ENCODE data around the gene TOX3. TPM values are rescaled to one million over a fixed set of nuclear protein-coding genes. Genes with fewer than 3 reads are reported as not detected.

TOX3 gene
- total and polyA plus RNA-seq, 2 donors (not counting 1 experiment from before 2014, with no cell fraction given), result not detected

DNA sequence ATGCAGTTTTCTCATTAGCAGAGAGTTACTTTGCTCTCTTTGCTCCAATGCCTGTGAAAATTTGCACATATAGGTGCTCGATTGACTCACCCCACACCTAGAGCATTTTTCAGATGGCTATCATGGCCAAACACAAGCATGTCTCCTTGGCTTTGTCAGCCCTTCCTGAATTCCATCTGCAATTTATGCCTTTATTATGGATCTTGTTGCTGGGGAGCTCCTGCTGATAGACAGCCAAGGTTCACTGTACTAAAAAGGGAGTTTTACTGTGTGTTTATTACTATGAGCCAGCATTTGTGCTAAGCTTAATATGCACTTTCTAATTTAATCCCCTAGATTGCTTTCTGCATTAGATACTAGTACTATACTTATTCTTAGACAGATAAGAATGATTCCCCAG, 93.3 kb downstream of the TOX3 start:
- no peak overlapping the region for H3K4me3 ChIP-seq (ENCODE audit: control extremely low read depth in 1 of 5, extremely low read depth in 1 of 5, insufficient read depth in 1 of 5, low read depth in 2 of 5, low read length in 4 of 5)
- WGBS (ENCODE audit: insufficient coverage), result 100% methylated on average over 1 of the region's 1 CpG
- H2AFZ ChIP-seq (ENCODE audit: insufficient read depth, low read depth, low read length, poor library complexity, severe bottlenecking), result no peak overlapping the region
- Mint-ChIP-seq H3K9me3 (ENCODE audit: insufficient read depth) (no peaks in the 10 kb centered on the region), H3K27ac (no peak overlapping the region), H3K4me1 (no peaks in the 10 kb centered on the region), H3K4me3 (no peak overlapping the region), H3K27me3 (no peaks in the 10 kb centered on the region)
- no peaks in the 10 kb centered on the region for H4K20me1 ChIP-seq (ENCODE audit: control insufficient read depth, insufficient read depth, low read length, poor library complexity, severe bottlenecking)
- H3K9me3 ChIP-seq (ENCODE audit: control extremely low read depth in 1 of 3, control insufficient read depth in 2 of 3, insufficient read depth in 1 of 3, low read length in 2 of 3), result no peaks in the 10 kb centered on the region
- TF ChIP-seq, protein P1, sequence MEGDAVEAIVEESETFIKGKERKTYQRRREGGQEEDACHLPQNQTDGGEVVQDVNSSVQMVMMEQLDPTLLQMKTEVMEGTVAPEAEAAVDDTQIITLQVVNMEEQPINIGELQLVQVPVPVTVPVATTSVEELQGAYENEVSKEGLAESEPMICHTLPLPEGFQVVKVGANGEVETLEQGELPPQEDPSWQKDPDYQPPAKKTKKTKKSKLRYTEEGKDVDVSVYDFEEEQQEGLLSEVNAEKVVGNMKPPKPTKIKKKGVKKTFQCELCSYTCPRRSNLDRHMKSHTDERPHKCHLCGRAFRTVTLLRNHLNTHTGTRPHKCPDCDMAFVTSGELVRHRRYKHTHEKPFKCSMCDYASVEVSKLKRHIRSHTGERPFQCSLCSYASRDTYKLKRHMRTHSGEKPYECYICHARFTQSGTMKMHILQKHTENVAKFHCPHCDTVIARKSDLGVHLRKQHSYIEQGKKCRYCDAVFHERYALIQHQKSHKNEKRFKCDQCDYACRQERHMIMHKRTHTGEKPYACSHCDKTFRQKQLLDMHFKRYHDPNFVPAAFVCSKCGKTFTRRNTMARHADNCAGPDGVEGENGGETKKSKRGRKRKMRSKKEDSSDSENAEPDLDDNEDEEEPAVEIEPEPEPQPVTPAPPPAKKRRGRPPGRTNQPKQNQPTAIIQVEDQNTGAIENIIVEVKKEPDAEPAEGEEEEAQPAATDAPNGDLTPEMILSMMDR (IDR thresholded peaks at IDR 0.05), result no peak
- TF ChIP-seq EZH2 (IDR thresholded peaks at IDR 0.05; ENCODE audit: borderline replicate concordance, insufficient read depth, low read depth, low read length, poor library complexity, severe bottlenecking), result no peak
- intact Hi-C loops (cut with micrococcal nuclease), result no loop called here
- no peak overlapping the region for H3K9ac ChIP-seq (ENCODE audit: low read length)
- no peaks in the 10 kb centered on the region for H3K27me3 ChIP-seq (replicated peaks in 1 of 4; ENCODE audit: control extremely low read depth in 1 of 4, control insufficient read depth in 3 of 4, insufficient read depth in 4 of 4, low read length in 3 of 4)
- DNase-seq (no peak), ATAC-seq (ENCODE audit: low read depth) (no peak)
- no peaks in the 10 kb centered on the region for H3K79me2 ChIP-seq (ENCODE audit: control insufficient read depth, insufficient read depth, low read length)
- no peak overlapping the region for H3K27ac ChIP-seq (ENCODE audit: low read length in 2 of 2)
- no peak overlapping the region for H3K4me2 ChIP-seq (replicated peaks; ENCODE audit: low read depth, low read length, poor library complexity, severe bottlenecking)
- no peaks in the 10 kb centered on the region for H3K36me3 ChIP-seq (replicated peaks in 1 of 2; ENCODE audit: control extremely low read depth in 1 of 2, control insufficient read depth in 1 of 2, extremely low read depth in 1 of 2, insufficient read depth in 2 of 2, low read length in 1 of 2)
- ChIA-PET POLR2A (no interaction called here), CTCF (no interaction called here)
- H3K4me1 ChIP-seq (ENCODE audit: control insufficient read depth in 2 of 2, insufficient read depth in 2 of 2, low read length in 2 of 2), result no peaks in the 10 kb centered on the region

DNA sequence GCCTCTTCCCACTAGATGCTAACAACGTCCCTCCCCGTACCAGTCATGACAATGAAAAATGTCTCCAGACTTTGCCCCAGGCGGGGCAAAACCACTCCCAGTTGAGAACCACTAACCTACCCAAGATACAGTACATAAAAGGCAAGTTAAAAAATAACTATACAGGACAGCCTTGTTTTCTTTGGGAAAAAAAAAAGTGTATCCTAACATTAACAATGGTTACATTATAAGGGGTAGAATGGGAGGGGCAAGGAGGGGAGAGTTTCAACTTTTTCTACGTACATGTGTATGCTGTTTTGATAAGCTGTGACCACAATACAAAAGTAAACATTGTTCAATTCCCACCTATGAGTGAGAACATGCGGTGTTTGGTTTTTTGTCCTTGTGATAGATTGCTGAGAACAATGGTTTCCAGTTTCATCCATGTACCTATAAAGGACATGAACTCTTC, 94.9 kb downstream of the TOX3 start:
- no peaks in the 10 kb centered on the region for H3K79me2 ChIP-seq (ENCODE audit: control insufficient read depth, insufficient read depth, low read length)
- CTCF ChIA-PET, result no interaction called here
- POLR2A ChIA-PET, result no interaction called here
- H3K36me3 ChIP-seq (replicated peaks in 1 of 2; ENCODE audit: control extremely low read depth in 1 of 2, control insufficient read depth in 1 of 2, extremely low read depth in 1 of 2, insufficient read depth in 2 of 2, low read length in 1 of 2), result no peaks in the 10 kb centered on the region
- no CpG with 5 or more reads among the region's 5 CpGs for WGBS (ENCODE audit: insufficient coverage)
- H3K4me3 ChIP-seq (ENCODE audit: control extremely low read depth in 1 of 5, extremely low read depth in 1 of 5, insufficient read depth in 1 of 5, low read depth in 2 of 5, low read length in 4 of 5), result no peak overlapping the region
- intact Hi-C loops (cut with micrococcal nuclease), result no loop called here
- H3K4me1 ChIP-seq (ENCODE audit: control insufficient read depth in 2 of 2, insufficient read depth in 2 of 2, low read length in 2 of 2), result no peaks in the 10 kb centered on the region
- H4K20me1 ChIP-seq (ENCODE audit: control insufficient read depth, insufficient read depth, low read length, poor library complexity, severe bottlenecking), result no peaks in the 10 kb centered on the region
- Mint-ChIP-seq H3K27me3 (no peaks in the 10 kb centered on the region), H3K27ac (no peak overlapping the region), H3K9me3 (ENCODE audit: insufficient read depth) (no peaks in the 10 kb centered on the region), H3K4me3 (no peak overlapping the region), H3K4me1 (no peaks in the 10 kb centered on the region)
- H3K27me3 ChIP-seq (replicated peaks in 1 of 4; ENCODE audit: control extremely low read depth in 1 of 4, control insufficient read depth in 3 of 4, insufficient read depth in 4 of 4, low read length in 3 of 4), result no peaks in the 10 kb centered on the region
- no peak overlapping the region for H2AFZ ChIP-seq (ENCODE audit: insufficient read depth, low read depth, low read length, poor library complexity, severe bottlenecking)
- ATAC-seq (ENCODE audit: low read depth) (no peak), DNase-seq (no peak)
- no peak overlapping the region for H3K4me2 ChIP-seq (replicated peaks; ENCODE audit: low read depth, low read length, poor library complexity, severe bottlenecking)
- TF ChIP-seq, protein P1 (IDR thresholded peaks at IDR 0.05), result no peak
- no peak for TF ChIP-seq EZH2 (IDR thresholded peaks at IDR 0.05; ENCODE audit: borderline replicate concordance, insufficient read depth, low read depth, low read length, poor library complexity, severe bottlenecking)
- H3K9ac ChIP-seq (ENCODE audit: low read length), result no peak overlapping the region
- H3K27ac ChIP-seq (ENCODE audit: low read length in 2 of 2), result no peak overlapping the region
- H3K9me3 ChIP-seq (ENCODE audit: control extremely low read depth in 1 of 3, control insufficient read depth in 2 of 3, insufficient read depth in 1 of 3, low read length in 2 of 3), result no peaks in the 10 kb centered on the region
